OCI-LY7 (cell line): ENCODE data around the gene NLGN1. TPM values are rescaled to one million over a fixed set of nuclear protein-coding genes. Genes with fewer than 3 reads are reported as not detected.

Source experiments
- BruUV-seq: library from RNA; stranded (reverse); fragments of 400-500 nt; replicated peaks from 2 replicates; lab custom pipeline; 2021; lab: Mats Ljungman, UMichigan
- CTCF ChIA-PET: fragments of 300-600 bp; sonication (Branson Sonifier 250); formaldehyde crosslinking; loops from one replicate; lab custom pipeline; 2022; ENCODE audit warnings: antibody characterized with exemption; ENCODE audit not compliant: unreplicated experiment; lab: Charles Lee
- POLR2A ChIA-PET: fragments of 300-600 bp; sonication (Branson Sonifier 250); formaldehyde crosslinking; loops from one replicate; lab custom pipeline; 2022; ENCODE audit warnings: antibody characterized with exemption; lab: Charles Lee
- DNase-seq: peaks from one replicate; pipeline ENCODE4 v3.0.0-alpha.2; 2015; ENCODE audit warnings: low spot score
- H2AFZ ChIP-seq: fragments of 200-600 bp; sonication (generic), shearing (Covaris generic); 2 replicates; pipeline ENCODE4 v1.6.1; 2014; ENCODE audit warnings: mild to moderate bottlenecking, antibody characterized with exemption, low read length, moderate library complexity
- H3K27ac ChIP-seq: fragments of 200-600 bp; sonication (generic); 2 replicates; pipeline ENCODE4 v1.5.1; 2014; ENCODE audit warnings: mixed run types, low read depth, mild to moderate bottlenecking, moderate library complexity, low read length, inconsistent platforms; ENCODE audit not compliant: poor library complexity, severe bottlenecking
- H3K36me3 ChIP-seq: fragments of 200-600 bp; sonication (generic); 2 replicates; pipeline ENCODE4 v1.6.1; 2014; ENCODE audit warnings: mild to moderate bottlenecking, antibody characterized with exemption, low read length, moderate library complexity, mixed read lengths; ENCODE audit not compliant: insufficient read depth
- H3K4me1 ChIP-seq: fragments of 200-600 bp; sonication (generic); 2 replicates; pipeline ENCODE4 v1.5.1; 2014; ENCODE audit warnings: mild to moderate bottlenecking, low read length; ENCODE audit not compliant: insufficient read depth, poor library complexity, severe bottlenecking
- H3K4me2 ChIP-seq: fragments of 200-600 bp; sonication (generic); 2 replicates; pipeline ENCODE4 v1.6.1; 2014; ENCODE audit warnings: mild to moderate bottlenecking, low read length
- H3K4me3 ChIP-seq: fragments of 200-600 bp; sonication (generic); 2 replicates; pipeline ENCODE4 v1.5.1; 2014; ENCODE audit warnings: mild to moderate bottlenecking, low read depth, low read length; ENCODE audit not compliant: poor library complexity, severe bottlenecking
- H3K79me2 ChIP-seq: fragments of 200-600 bp; sonication (generic); 2 replicates; pipeline ENCODE4 v1.6.1; 2016; ENCODE audit warnings: low read depth, mild to moderate bottlenecking, low read length, moderate library complexity, mixed read lengths; ENCODE audit not compliant: insufficient read depth
- H3K9me2 ChIP-seq: fragments of 200-600 bp; sonication (generic); 2 replicates; pipeline ENCODE4 v1.6.1; 2016; ENCODE audit warnings: mild to moderate bottlenecking, low read length, mixed read lengths; ENCODE audit not compliant: insufficient read depth
- H3K9me3 ChIP-seq: fragments of 200-600 bp; sonication (generic); 2 replicates; pipeline ENCODE4 v1.6.1; 2014; ENCODE audit warnings: mild to moderate bottlenecking, mixed run types, low read length, mixed read lengths
- H4K20me1 ChIP-seq: fragments of 200-600 bp; sonication (generic); 2 replicates; pipeline ENCODE4 v1.6.1; 2014; ENCODE audit warnings: mild to moderate bottlenecking, antibody characterized with exemption, low read length, moderate library complexity, mixed read lengths; ENCODE audit not compliant: insufficient read depth
- CTCF ChIP-seq: fragments of 200-600 bp; sonication (generic); conservative IDR thresholded peaks from 2 replicates; pipeline ENCODE4 v1.5.1; 2014; ENCODE audit warnings: mild to moderate bottlenecking, antibody characterized with exemption, low read length, moderate library complexity, mixed read lengths
- EZH2phosphoT487 ChIP-seq: fragments of 200-600 bp; sonication (generic); IDR thresholded peaks from 2 replicates; pipeline ENCODE4 v1.6.1; 2018; ENCODE audit warnings: low read depth, borderline replicate concordance, mild to moderate bottlenecking, mixed run types, antibody characterized with exemption, low read length, moderate library complexity, mixed read lengths
- intact Hi-C: fragments of 100-400 bp; cut with micrococcal nuclease; formaldehyde crosslinking; loops from one replicate; pipeline ENCODE4 v1.10.0; 2022; ENCODE audit not compliant: unreplicated experiment
- total RNA-seq, 2 experiments: library from RNA; depleted of rRNA in 1 of 2; stranded (reverse); fragments of >200 nt in 1 of 2; shearing (Covaris generic) in 1 of 2; gene quantifications; 2 replicates each; pipeline ENCODE4 v1.2.3, GENCODE V29; 2014 to 2022

The NLGN1 gene
- total RNA-seq, 2 experiments from 2014 or later = not detected

DNA sequence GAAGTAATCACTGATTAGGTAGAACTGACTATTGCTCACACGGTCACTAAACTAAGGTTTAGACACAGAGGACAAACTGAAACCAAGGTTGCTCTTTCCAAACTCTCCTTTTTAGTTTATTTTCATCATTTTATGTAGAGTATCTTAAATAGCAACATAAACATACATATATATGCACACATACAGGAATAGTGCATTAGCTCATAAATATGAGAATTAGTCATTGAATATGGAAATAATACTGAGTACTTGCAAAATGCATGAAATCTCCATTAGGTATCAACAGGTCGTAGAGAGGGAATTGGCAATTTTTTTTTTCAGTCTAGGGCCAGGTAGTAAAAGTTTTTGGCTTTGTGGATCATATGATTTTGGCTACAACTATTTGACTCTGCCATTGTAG, 557.1 kb downstream of the NLGN1 start:
- no peak for TF ChIP-seq EZH2phosphoT487
- TF ChIP-seq CTCF = no peak
- Histone ChIP-seq H3K79me2 (no peaks in the 10 kb centered on the region), H3K27ac (no peak overlapping the region), H3K9me2 (no peaks in the 10 kb centered on the region), H3K36me3 (no peaks in the 10 kb centered on the region), H3K4me2 (no peak overlapping the region), H4K20me1 (no peaks in the 10 kb centered on the region), H2AFZ (no peak overlapping the region), H3K4me1 (no peaks in the 10 kb centered on the region), H3K4me3 (no peak overlapping the region), H3K9me3 (no peaks in the 10 kb centered on the region)
- POLR2A ChIA-PET = no interaction called here
- no peak for DNase-seq
- CTCF ChIA-PET = no interaction called here
- no TSS peak for BruUV-seq
- intact Hi-C loops = no loop called here

DNA sequence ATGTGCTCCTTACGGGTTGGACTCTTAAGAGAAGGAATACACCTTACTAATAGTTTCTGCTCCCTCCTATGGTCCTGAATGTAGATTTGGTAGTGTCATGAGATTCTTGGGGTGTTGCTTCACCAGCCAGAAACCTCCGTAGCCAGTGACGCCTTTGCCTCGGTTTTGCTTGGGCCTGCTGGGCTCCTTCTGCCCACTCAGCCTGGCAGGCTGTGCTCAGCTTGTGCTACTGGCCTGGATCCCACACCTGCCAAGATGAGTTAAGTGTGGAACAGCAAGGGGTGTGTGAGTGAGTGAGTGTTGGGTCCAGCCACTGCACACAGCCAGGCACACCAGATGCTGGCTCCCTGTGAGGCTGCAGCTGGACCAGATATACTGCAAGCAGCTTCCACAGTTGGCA, 560.1 kb downstream of the NLGN1 start:
- ChIA-PET CTCF (no interaction called here), POLR2A (interaction anchor here (0.9 to 1.1 kb wide), 2 partner anchors 10 to 18 kb away, joined by 3 read pairs; no protein-coding TSS in a partner anchor)
- Histone ChIP-seq H4K20me1 (no peaks in the 10 kb centered on the region), H2AFZ (no peak overlapping the region), H3K4me1 (no peaks in the 10 kb centered on the region), H3K9me2 (no peaks in the 10 kb centered on the region), H3K9me3 (no peaks in the 10 kb centered on the region), H3K27ac (no peak overlapping the region), H3K79me2 (no peaks in the 10 kb centered on the region), H3K4me2 (no peak overlapping the region), H3K36me3 (no peaks in the 10 kb centered on the region), H3K4me3 (no peak overlapping the region)
- no peak for DNase-seq
- intact Hi-C loops = no loop called here
- BruUV-seq = no TSS peak
- TF ChIP-seq EZH2phosphoT487 (no peak), CTCF (no peak)

DNA sequence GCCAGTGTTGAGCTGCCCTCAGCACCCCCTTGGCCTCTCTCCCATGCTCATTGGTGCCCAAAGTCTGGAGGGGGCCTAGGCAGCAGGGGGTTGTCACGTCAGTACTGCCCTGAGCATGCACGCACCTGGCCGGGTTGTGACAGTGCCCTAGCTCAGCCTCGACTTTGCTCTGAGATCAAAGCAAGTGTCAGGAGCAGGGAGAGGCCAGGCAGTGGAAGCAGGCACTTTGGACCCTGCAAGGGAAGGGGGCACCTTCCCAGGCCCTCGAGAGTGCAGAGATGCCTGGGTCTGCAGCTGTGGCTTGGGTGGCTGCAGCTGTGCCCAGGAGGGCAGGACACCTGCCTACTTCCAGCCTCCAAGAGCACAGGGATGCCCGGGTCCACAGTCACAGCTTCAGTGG, 561.3 kb downstream of the NLGN1 start:
- TF ChIP-seq CTCF = no peak
- TF ChIP-seq EZH2phosphoT487 = no peak
- Histone ChIP-seq H3K79me2 (no peaks in the 10 kb centered on the region), H4K20me1 (no peaks in the 10 kb centered on the region), H3K4me2 (no peak overlapping the region), H3K9me3 (no peaks in the 10 kb centered on the region), H2AFZ (no peak overlapping the region), H3K36me3 (no peaks in the 10 kb centered on the region), H3K27ac (no peak overlapping the region), H3K4me1 (no peaks in the 10 kb centered on the region), H3K9me2 (no peaks in the 10 kb centered on the region), H3K4me3 (no peak overlapping the region)
- BruUV-seq = no TSS peak
- intact Hi-C loops = no loop called here
- POLR2A ChIA-PET = no interaction called here
- DNase-seq = no peak
- CTCF ChIA-PET = no interaction called here
